H54 (cell line): ENCODE data around the gene TAAR8.

Experiments used
- DNase-seq: peaks from one replicate; pipeline ENCODE4 v3.0.0; 2011; ENCODE audit warnings: low spot score, mixed read lengths; ENCODE audit not compliant: insufficient read length
- FAIRE-seq: peaks from 3 replicates; lab custom pipeline; 2011; peaks lifted over from hg19 to GRCh38; lab: Jason Lieb, UNC
- POLR2A ChIP-seq: IDR thresholded peaks from 2 replicates; pipeline ENCODE4 v1.6.1; 2011; ENCODE audit warnings: low read depth, mild to moderate bottlenecking, low read length

Gene TAAR8

DNA sequence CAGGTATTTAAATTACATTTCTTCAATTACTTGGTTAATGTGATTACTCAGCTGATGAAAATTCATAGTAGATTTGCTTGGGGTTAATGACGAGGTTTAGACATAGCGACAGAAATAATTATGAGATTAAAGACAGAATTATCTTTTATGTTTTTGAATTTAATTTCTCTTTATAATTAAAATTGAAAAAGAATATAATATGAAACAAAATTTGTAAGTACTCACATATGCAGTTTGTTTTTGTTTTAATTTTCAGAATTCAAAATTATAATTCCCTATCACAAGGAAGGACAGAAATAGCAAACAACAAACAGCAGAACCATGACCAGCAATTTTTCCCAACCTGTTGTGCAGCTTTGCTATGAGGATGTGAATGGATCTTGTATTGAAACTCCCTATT is at the start of gene TAAR8:
Gene TAAR8, plus strand, starts transcription at position 301 of the 400 bp plus-strand sequence. Its CDS starts 21 bp downstream, at position 322.
- no peak for TF ChIP-seq POLR2A
- DNase-seq (no peak), FAIRE-seq (no peak)

DNA sequence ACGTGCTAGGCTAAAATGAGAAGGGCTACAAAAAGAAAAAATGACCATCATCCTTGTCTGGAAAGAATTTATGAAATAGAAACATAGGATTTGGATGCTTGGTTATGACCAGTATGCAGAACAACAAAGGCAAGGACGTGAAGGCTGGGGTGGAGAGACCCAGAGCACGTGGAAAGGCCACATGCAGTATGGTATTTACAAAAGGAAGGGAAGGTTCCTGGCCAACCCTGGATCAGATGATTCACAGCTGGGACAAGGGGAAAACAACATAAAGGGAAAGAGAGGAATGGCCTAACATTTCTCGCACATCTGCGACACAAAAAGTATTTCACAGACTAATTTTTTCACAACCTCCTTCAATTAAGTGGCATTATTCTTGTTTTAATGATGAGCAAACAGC is 47.7 kb upstream of the TAAR8 start:
- FAIRE-seq: no peak
- no peak for DNase-seq
- TF ChIP-seq POLR2A: no peak

DNA sequence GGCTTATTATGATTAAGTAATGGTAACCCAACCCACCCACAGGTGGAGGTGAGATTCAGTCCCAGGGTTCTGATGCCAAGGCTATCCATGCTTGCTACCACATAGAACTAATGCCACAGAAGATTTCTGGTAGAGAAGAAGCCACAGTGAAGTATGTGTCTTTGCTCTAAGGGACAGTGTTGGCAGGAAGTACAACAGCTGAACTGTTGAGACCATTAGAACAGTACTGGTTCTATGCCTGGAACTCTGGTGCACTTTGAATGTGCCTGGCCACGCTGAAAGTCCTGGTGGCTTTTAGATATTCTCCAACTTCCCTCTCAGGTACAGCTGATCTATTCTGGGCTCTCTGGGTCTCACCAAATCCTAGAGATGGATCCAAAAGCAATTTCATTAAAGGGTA is 47.3 kb upstream of the TAAR8 start:
- TF ChIP-seq POLR2A: no peak
- FAIRE-seq (no peak), DNase-seq (no peak)

GRCh38 chr6:132506461-132506860 is 46.0 kb upstream of the TAAR8 start:
- DNase-seq (no peak), FAIRE-seq (no peak)
- no peak for TF ChIP-seq POLR2A

DNA sequence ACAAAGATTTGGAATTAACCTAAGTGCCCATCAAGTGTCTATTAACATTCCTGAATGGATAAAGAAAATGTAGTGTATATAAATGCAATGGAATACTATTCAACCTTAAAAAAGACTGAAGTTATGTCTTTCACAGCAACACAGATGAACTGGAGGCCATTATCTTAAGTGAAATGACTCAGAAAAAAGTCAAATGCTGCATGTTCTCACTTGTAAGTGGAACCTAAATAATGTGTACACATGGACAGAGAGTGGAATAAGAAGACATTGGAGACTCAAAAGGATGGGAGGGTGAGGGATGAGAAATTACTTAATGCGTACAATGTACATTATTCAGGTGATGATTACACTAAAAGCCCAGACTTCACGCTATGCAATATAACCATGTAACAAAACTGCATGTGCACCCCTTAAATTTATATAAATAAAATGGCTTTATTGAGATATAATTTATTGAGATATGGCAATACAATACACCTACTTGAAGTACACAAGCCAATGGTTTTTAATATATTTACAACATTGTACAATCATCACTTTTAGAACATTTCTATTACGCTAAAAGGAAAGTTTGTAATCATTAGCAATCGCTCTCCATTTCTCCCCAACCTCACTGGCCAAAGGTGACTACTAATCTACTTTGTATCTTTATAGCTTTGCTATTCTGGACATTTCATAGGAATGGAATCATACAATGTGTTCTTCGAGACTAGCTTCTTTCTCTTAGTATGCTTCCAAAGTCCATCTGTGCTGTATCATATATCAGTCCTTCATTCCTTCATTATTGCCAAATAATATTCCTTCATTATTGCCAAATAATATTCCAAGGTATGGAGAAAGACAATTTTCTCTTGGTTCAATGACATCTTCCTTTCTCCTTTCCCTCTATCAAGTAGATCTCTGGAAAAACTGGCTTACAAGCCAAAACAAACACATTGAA is 45.3 kb upstream of the TAAR8 start:
- no peak for DNase-seq
- no peak for FAIRE-seq

DNA sequence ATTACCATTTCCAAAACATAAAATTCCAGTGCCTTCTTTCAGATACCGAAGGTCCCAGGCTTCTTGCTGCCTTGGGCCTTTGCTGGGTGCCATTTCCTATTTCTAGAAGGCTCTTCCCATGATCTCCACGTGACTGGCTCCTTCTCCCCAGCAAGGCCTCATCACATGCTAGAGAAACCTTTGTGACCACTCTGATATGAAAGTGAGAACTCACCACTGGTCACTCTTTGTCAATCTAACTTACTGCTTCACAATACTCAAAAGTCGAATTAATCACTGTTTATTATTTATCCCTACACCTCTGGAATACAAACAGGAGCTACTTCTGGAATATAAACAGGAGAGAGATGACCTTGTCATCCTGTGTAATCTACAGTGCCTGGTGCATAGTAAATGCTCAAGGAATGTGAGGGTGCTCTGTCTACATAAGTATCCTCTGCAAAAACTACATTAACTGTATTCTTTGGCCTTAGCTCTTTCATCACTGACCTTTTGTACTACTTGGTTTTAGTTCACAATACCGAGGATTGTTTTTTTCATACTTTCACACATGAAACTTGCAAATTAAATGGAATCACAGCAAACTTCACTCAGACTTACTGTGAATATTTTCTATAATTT is 41.2 kb upstream of the TAAR8 start:
- peak; percentile 6 for FAIRE-seq
- no peak for DNase-seq
- no peak for TF ChIP-seq POLR2A

More for the DNA sequence above, 45.3 kb upstream of the TAAR8 start:
- TF ChIP-seq POLR2A: no peak

DNA sequence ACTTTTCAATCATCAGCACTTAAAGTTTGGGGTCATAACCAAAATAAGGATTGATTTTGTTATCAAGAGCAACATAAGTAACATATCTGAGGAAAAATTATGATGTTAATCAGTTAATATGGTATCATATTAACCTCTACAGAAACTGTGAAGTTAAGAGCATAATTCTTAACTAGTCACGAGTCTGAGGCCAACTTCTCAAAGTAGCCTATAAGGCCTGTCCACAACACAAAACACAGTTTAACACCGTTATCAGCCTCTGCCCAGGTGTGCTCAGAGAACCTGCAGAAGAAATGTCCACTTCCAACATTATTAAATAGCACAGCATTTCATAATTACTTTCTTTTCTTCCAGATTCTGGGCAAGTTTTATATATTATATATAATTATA is 40.6 kb upstream of the TAAR8 start:
- DNase-seq (no peak), FAIRE-seq (no peak)
- TF ChIP-seq POLR2A: no peak

GRCh38 chr6:132512342-132512637 is 40.2 kb upstream of the TAAR8 start:
- TF ChIP-seq POLR2A: no peak
- FAIRE-seq: no peak
- no peak for DNase-seq

GRCh38 chr6:132512638-132513632 is 39.5 kb upstream of the TAAR8 start, which contains the start of gene STX7:
Gene STX7, minus strand, starts transcription at chr6:132513116. Its CDS starts 9,586 bp downstream, at chr6:132503530.
- FAIRE-seq: peak; percentile 67
- DNase-seq: peak; percentile 64
- TF ChIP-seq POLR2A: peak; percentile 77

DNA sequence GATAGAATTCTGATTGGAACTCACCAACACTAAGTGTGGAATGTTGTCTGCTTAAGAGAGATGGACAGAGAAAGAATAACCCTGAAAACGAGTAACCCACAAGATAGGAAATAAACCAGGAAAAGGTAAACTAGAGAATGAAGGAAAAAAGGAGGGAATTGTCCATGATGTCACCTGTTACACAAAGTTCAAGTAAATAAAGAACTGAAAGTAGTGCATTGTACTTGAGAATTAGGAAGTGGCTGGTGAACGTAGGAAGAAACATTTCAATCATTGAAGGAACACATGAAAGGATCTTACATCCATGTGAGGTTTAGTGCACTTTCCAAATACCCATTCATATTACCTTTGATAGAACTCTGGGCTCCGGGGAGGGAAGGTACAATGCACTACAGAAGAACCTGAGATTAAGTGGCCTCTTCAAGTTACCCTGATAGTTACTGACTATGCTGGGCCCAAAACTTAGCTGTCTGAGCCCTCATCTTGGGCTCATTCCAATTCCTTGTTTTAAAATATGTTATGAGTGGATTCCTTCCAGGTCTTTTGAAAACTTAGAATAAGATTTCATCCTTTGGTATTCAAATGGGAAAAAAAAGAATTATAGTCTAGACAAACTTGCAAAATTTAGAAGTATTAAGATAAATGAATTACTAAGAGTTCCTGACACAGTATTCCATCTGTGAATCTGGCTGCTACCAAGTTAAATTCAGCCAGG is 38.5 kb upstream of the TAAR8 start:
- TF ChIP-seq POLR2A: no peak
- no peak for DNase-seq
- FAIRE-seq: no peak

DNA sequence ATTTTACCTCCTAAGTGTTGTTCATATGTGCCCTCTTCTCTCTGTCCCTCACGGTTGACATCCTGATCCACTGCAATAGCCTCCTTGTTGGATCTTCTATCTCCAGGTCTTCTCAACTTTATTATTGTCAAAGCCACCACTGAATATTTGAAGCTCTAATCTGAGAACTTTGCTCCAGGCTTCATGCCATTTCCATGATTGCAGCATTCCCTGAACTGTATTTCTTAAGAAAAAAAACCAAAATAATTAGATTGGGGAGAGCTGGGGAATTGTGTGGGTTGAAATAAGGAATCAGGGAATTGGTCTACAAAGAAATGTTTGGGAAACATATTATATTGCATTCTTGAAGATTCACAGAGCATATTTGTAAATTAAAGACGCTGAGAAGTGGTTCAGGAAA is 37.1 kb upstream of the TAAR8 start:
- FAIRE-seq: no peak
- no peak for TF ChIP-seq POLR2A
- DNase-seq: no peak

GRCh38 chr6:132520953-132521352 is 31.5 kb upstream of the TAAR8 start:
- no peak for FAIRE-seq
- no peak for TF ChIP-seq POLR2A
- no peak for DNase-seq

GRCh38 chr6:132524646-132525045 is 27.8 kb upstream of the TAAR8 start:
- no peak for TF ChIP-seq POLR2A
- FAIRE-seq (no peak), DNase-seq (no peak)

- DNase-seq (no peak), FAIRE-seq (no peak)
- no peak for TF ChIP-seq POLR2A
Measured at GRCh38 chr6:132525866-132526265, 26.6 kb upstream of the TAAR8 start.
